NCI-H748 (cell line): Measurements from ENCODE around the gene LDLRAD4.

Source experiments
- DNase-seq: peaks from one replicate; lab custom pipeline; 2025; ENCODE audit not compliant: unreplicated experiment; lab: John Stamatoyannopoulos, UW

Gene LDLRAD4

DNA sequence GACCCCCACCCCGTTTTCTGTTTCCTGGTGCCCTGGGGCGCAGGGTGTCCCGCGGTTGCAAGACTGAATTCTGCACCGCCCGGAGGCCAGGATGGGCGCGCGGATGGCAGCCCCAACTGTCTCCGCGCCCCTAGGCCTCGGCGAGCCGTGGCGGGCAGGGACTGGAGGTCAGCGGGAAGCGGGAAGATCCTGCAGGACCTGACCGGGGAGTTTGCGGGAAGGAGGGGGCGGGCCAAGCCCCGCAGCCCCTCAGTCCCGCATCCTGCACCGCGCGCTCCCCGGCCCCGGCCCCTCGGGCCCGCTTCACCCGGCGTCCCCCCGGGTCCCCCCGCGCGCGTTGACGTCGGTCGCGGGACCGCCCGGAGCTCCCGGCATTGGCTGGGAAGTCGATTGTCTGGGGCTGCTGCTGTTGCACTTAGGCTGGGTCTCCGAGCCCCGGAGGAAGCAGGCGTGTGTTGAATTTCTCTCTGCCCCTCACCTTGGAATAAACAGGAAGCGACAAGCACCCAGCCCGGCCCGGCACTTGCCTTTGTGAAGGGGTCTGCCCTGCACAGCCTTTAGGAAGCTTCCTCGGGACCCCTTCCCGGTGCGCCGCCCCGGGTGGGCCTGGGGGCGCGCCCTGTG, at the start of gene LDLRAD4:
TSS of gene LDLRAD4 (plus strand) at position 393 of the 624 bp plus-strand sequence.
- peak; percentile 71 for DNase-seq

- no peak for DNase-seq
Observed at GRCh38 chr18:13173578-13174145, 44.9 kb upstream of the LDLRAD4 start.

- no peak for DNase-seq
Observed at GRCh38 chr18:13175266-13175665, 43.3 kb upstream of the LDLRAD4 start.

DNA sequence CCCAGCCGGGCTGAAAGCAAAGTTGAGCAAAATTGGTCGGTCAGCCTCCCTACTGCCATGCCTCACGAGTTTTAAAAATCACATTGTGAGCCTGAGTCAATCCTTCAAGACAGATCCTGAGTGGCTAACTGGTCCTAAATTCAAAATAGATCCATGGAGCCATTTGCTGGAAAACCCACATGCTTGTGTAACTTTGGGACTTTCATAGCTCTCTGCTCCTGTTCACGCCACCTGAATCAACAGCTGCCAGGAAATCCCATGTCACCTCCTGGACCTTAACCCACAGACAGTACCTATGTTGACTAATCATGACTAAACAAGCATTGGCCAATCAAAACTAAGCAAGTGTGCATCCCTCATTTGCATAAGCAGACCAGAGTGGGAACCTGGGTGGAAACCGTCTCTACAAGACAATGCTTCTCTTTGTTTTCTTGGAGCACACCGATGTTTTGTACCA, 42.8 kb upstream of the LDLRAD4 start:
- DNase-seq, result no peak

DNA sequence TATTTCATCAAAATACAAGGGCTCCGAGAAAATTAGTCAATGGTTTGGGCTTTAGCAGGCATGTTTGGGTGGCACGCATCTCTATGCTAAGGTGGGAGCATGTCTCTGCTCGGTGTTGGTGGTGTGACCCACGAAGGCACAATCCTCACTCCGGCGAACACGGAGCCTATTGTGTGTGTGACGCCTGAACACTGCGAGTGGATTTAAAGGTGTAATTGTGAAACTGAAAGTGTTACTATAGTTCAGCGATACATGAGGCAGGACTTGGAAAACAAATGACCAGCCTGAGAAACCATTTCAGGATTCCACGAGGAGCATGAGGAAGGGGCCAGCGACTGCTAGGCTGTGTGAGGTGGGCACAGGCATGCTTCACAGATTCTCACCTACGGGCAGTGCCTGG, 41.7 kb upstream of the LDLRAD4 start:
- DNase-seq, result no peak

DNA sequence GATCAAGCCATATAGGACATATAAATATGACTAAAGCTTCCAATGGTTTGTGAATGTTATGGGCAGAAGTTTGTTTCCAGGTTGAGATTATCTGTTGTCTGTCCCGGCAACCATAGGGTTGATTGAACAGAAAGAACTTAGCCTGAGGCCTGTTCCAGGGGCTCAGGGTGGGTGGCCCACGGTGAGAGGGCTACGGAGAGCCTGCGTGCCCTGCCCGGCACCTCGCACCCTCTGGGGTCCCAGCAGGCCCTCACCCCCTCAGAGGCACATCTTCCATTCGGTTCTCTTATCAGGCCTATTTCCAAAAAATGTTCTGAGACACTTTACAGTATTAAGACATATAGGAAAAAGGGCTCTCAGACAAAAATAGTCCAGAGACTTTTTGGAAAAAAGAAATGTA, 40.4 kb upstream of the LDLRAD4 start:
- DNase-seq, result no peak

DNA sequence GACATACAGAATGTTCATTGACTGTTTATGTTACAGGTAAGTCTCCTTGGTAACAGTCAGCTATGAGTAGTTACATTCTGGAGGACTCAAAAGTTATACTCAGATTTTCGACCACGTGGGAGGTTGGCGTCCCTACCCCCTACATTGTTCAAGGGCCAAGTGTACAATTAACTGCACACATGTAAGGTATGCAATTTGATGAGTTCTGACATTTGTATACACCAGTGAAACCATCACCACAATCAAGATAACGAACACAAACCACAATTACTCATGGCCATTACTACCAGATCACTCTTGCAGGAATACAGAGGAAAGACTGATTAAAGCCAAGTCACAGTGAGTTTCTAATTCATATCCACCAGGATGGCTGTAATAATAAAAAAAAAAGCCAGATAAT, 39.6 kb upstream of the LDLRAD4 start:
- no peak for DNase-seq

DNA sequence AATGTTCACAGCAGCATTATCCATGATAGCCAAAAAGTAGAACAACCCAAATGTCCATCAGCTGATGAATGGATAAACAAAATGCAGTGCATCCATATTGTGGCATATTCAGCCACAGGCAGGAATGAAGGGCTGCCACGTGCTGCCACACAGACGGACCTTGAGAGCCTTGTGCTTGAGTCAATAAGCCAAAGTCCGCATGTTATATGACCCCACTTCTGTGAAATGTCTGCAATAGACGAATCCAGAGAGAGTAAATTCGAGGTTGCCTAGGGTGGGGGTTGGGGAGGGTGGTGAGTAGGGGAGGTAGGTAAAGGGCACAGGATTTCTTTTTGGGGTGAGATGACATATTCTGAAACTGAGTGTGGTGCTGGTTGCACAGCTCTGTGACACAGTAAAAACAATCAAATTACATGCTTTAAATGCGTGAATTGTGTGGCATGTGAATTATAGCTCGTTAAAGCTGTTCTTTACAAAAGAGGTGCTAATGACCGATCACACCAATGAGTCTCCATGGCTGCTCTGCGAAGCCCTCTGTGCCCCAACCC, 38.9 kb upstream of the LDLRAD4 start:
- no peak for DNase-seq

- no peak for DNase-seq
Observed at GRCh38 chr18:13180614-13181375, 37.8 kb upstream of the LDLRAD4 start.

- DNase-seq, result no peak
Observed at GRCh38 chr18:13181765-13182164, 36.8 kb upstream of the LDLRAD4 start.

DNA sequence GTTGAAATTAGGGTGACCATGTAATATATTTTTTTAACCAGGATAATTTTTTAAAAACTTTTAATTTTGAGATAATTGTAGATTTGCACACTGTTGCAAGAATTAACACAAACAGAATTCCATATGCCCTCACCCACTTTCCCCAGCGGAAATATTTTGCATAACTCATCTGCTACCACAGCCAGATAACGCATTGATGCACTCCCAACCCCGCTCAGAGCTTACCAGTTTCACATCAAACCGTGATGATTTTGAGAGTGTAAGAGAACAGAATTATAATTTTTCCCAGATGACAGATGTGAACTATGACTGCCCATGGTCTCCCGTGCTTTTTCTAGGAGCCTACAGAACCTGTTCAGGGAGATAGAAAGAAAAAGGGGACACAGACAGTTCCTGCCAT, 35.2 kb upstream of the LDLRAD4 start:
- no peak for DNase-seq

- DNase-seq, result no peak
Observed at GRCh38 chr18:13183790-13184189, 34.8 kb upstream of the LDLRAD4 start.

DNA sequence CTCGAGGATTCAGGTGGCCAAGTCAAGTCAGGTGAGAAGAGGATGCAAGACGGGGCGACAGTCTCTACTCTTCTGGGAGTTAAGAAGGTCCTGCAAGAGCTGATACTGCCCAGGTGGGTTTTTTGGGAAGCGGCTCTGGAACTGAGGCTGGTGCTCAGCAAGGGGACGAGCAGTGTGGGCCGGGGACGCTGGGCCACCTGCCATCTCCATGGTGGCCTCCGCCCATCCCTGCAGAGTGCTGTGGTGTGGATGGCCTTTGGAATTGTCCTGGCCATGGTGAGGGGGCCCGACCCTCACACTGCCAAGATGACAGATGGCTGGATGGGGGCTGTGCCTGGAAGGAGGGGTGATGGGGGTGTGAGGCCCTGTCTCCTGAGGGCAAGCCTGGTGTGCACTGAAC, 34.2 kb upstream of the LDLRAD4 start:
- DNase-seq, result no peak

DNA sequence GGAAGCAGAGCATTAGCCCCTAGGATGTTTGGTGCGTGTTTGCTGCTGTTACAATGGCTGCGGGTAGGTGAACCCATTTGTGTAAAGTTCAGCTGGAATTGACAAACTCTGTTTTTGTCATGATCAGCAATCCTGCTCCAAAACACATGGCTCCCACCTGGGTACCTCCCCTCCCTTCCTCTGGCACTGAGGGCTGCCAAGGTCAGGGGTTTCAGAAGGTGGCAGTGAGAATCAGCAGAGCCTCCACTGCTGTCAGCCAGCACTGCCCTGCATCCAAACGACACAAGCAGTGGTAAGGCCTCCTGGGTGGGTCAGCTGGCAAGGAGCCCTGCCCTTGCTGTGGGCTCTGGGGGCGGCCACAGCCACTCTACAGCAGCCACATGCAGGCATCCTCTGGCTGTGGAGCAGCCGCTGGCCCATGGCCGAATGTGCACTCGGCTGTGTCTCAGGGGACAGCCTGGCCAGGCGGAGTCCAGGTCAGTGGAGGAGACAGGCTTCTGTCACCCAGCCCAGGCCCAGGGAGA, 32.8 kb upstream of the LDLRAD4 start:
- no peak for DNase-seq

- DNase-seq, result no peak
Observed at GRCh38 chr18:13186687-13187086, 31.9 kb upstream of the LDLRAD4 start.

DNA sequence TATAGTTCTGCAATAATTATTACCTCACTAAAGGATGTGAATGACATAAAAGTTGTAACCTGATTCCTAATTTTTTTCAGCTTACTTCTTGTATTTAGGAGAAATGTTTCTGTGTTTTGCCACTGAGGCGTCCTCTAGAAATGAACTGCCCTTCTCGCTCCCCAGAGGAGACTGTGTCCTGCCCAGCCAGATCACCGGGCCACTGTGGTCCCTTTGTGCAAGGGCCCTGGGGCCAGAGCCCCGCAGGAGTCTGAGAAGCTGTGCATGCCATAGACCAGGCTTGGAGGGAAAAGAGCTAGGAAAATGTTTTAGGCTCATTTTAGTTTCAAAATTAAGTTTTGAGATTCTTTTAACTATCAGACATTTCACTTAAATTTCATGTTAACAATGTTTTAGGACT, 31.1 kb upstream of the LDLRAD4 start:
- DNase-seq, result no peak

DNA sequence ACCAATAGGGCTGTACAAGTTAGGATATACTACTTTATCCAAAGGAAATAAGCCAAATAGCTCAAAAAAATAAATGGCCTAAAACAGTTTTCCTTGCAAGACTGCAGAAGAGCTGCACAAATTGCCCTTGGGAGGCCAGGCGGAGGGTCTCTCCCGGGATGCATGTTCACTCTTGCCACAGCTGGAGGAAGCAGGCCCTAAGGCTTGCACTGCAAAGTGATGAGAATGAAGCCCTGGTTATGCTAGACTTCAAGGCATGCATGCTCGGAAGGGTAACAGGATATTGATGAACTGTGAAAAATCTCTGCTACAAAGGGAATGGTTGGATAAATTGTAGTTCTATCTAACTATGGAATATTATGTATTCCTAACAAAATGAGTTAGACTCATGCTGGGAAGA, 27.5 kb upstream of the LDLRAD4 start:
- DNase-seq, result no peak

- no peak for DNase-seq
Observed at GRCh38 chr18:13191779-13192178, 26.8 kb upstream of the LDLRAD4 start.

DNA sequence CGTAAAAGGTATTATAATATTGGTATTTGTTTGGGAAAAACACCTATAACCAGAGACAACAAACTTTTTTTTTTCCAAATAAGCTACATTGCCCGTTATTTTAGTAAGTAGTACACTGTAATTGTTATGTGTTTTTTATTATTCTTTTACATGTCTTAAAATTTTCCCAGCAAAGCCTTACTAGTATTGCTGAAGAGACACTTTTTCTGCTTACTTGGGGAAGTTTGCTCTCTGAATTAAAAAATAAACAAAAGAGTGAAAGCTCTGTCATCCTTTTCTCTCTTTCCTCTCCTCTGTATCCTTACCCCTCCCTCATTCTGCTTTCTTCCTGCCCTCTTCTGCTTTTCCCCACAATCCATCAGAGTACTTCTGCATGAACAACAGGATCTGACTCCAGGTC, 25.6 kb upstream of the LDLRAD4 start:
- DNase-seq, result no peak

DNA sequence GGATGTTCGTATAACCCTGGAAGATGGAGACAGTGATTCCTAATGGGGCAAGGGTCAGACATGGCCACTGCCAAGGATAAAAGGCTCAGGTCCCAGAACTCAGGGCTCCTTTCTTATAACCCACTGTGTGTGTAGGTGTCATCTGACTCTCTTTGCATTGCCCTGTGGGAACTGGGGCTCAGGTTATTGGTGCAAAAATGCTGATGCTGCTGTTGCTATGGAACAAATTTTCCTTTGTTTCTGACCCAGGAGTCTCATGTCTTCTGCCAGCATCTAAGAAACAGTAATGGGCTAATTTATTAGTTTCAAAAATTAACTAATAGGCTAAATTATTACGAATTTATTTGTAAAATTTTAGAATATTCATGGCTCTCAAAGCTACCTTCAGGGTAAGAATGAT, 24.3 kb upstream of the LDLRAD4 start:
- no peak for DNase-seq

DNA sequence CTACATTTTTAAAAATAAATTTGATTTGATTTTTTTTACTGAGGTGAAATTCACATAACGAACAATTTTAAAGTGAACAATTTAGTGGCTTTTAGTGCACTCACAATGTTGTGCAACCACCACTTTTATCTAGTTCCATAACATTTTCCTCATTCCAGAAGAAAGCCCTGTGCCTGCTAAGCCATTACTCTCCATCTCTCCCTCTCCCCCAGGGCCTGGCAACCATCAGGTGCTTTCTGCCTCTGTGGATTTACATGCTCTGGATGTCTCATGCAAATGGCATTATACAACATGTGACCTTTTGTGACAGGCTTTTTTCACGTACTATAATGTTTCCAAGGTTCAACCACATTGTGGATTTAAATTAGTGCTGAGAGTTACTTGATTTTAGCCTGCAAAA, 19.9 kb upstream of the LDLRAD4 start:
- no peak for DNase-seq

DNA sequence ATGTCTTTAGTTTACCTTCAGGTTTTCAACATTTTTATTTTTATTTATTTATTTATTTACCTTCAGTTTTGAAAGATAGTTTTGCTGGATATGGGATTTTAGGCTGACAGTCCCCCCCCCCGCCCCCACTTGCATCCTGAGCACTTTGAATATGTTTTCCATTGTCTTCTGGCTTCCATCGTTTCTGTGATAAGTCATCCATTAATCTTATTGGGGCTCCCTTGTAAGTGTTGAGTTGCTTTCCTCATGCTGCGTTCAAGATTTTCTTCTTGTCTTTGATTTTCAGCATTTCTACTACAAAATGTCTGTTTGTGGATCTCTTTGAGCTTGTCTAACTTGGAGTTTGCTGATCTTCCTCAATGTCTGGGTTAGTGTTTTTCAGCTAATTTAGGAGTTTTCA, 19.4 kb upstream of the LDLRAD4 start:
- DNase-seq, result no peak
